ENCODE results near the gene CFL2. TPM values are rescaled to one million over a fixed set of nuclear protein-coding genes. Genes with fewer than 3 reads are reported as not detected.
"Not testable (repeated sequence)": the region's sequence is repeated elsewhere in the genome, so short reads cannot be mapped to it uniquely, and the experiment has no call there.

The CFL2 gene
- total RNA-seq, 1 experiment from 2014 or later: 20.1 TPM

DNA sequence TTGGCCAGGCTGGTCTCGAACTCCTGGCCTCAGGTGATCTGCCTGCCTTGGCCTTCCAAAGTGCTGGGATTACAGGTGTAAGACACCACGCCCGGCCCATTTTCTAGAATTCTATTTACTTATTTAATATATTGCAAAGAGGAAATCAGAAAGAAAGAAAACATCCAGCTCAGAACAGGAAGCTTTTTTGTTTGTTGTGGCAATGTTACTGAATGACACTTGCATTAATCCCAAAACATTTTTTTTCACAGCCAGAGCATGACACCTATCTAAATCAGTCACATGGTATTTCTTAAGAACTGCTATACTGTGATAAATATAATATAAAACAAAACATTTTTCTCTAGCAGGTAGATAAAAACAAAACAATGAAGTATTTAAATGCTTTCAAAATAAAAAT is 12.6 kb downstream of the CFL2 start:
- CTCF ChIA-PET: interaction anchor here (0.6 kb wide), 1 partner anchor 666 kb away, joined by 4 read pairs; no protein-coding TSS in a partner anchor
- H3K27ac Mint-ChIP-seq: no peak overlapping the region
- H3K36me3 Mint-ChIP-seq: no peaks in the 10 kb centered on the region
- H3K27me3 Mint-ChIP-seq (ENCODE audit: low read depth): no peaks in the 10 kb centered on the region
- POLR2A ChIA-PET: no interaction called here
- no peaks in the 10 kb centered on the region for H3K4me1 Mint-ChIP-seq
- ATAC-seq: no peak
- H3K9me3 Mint-ChIP-seq: no peaks in the 10 kb centered on the region
- DNase-seq (ENCODE audit: low spot score): no peak
- TF ChIP-seq SMAD3 (CRISPR knock-in tag; IDR thresholded peaks at IDR 0.05; ENCODE audit: borderline replicate concordance) (no peak), RELA (CRISPR knock-in tag; IDR thresholded peaks at IDR 0.05; ENCODE audit: borderline replicate concordance) (no peak), ZNF423 (CRISPR knock-in tag; IDR thresholded peaks at IDR 0.05) (no peak), ATF2 (CRISPR knock-in tag; IDR thresholded peaks at IDR 0.05; ENCODE audit: borderline replicate concordance, low read depth) (no peak)
- no peak overlapping the region for H3K4me3 Mint-ChIP-seq

DNA sequence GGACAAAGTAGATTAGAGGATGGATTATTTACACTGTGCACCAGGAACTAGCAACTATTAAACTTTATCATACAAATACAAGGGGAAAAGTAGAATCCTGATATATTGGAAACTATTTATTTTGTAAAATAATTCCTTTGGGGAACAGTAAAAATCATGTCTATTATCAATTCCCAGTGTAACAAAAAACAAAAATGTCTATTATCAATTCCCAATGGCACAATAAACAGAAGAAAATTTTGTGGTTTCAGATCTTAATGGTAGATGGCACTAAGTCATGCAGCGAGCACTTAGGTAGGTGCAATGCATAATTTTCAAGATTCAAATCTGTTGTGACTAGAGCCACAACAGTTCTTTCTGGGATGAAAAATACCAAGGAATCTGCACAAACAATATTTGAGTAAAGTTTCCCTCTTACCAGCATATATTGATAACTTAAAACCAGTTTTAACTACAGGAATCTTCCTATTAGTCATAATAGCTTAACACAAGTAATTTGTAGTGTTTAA is 13.7 kb downstream of the CFL2 start:
- ChIA-PET POLR2A (interaction anchor here (0.6 kb wide), 2 partner anchors 83 to 108 kb away, joined by 3 to 4 read pairs; no protein-coding TSS in a partner anchor), CTCF (no interaction called here)
- H3K36me3 Mint-ChIP-seq: no peaks in the 10 kb centered on the region
- H3K4me3 Mint-ChIP-seq: no peak overlapping the region
- no peaks in the 10 kb centered on the region for H3K4me1 Mint-ChIP-seq
- no peaks in the 10 kb centered on the region for H3K9me3 Mint-ChIP-seq
- no peak for ATAC-seq
- no peaks in the 10 kb centered on the region for H3K27me3 Mint-ChIP-seq (ENCODE audit: low read depth)
- no peak for DNase-seq (ENCODE audit: low spot score)
- no peak overlapping the region for H3K27ac Mint-ChIP-seq
- no peak for TF ChIP-seq HMGA2 (CRISPR knock-in tag; IDR thresholded peaks at IDR 0.05)
- no peak for TF ChIP-seq KAT7 (CRISPR knock-in tag; IDR thresholded peaks at IDR 0.05; ENCODE audit: borderline replicate concordance)

DNA sequence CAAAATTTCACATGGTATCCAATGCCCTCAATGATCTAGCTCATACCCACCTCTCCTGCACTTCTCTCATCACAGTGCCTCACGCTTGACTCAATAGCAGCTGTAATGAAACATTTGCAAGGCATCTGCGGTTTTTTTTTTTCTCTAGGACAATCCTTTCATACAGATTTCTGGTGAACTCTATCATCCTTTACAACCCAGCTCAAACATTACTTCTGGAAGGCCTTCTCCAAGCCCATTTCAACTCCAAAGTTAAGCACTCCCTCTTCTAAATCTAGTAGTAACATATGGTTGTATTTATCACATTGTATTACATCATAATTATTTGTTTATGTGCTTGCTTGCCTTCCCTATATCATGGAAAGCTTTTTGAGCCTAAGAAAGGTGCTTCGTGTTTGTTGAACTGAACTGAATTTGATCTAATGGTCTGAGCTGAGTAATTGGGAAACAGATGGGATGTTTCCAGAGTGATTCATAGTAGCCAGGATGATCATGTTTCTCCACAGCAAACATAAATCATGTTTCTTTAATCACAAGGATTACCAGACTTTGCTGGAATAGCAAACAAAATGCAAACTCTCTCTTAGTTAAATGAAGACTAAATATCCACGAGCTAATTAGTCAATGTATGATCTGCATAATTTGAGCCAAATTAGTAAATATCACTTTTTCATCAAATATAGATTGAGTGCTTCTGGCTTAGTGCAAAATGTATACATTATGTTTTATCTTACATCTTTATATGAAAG is 14.3 kb downstream of the CFL2 start:
- Mint-ChIP-seq H3K27me3 (ENCODE audit: low read depth) (no peaks in the 10 kb centered on the region), H3K9me3 (no peaks in the 10 kb centered on the region), H3K4me1 (no peaks in the 10 kb centered on the region), H3K27ac (no peak overlapping the region), H3K36me3 (no peaks in the 10 kb centered on the region), H3K4me3 (no peak overlapping the region)
- TF ChIP-seq GABPB1 (CRISPR knock-in tag; IDR thresholded peaks at IDR 0.05) (peak; percentile 61), ZNF121 (CRISPR knock-in tag; IDR thresholded peaks at IDR 0.05) (no peak), NFE2L1 (CRISPR knock-in tag; IDR thresholded peaks at IDR 0.05) (no peak), RELA (CRISPR knock-in tag; IDR thresholded peaks at IDR 0.05; ENCODE audit: borderline replicate concordance) (no peak), OVOL2 (CRISPR knock-in tag; IDR thresholded peaks at IDR 0.05; ENCODE audit: borderline replicate concordance) (no peak)
- DNase-seq (ENCODE audit: low spot score) (no peak), ATAC-seq (no peak)
- POLR2A ChIA-PET: interaction anchor here (0.6 kb wide), 1 partner anchor 107 kb away, joined by 4 read pairs; no protein-coding TSS in a partner anchor
- CTCF ChIA-PET: interaction anchor here (1.0 to 1.7 kb wide), 2 partner anchors 23 to 27 kb away, joined by 4 to 8 read pairs; no protein-coding TSS in a partner anchor

- DNase-seq (ENCODE audit: low spot score); H3K27me3 Mint-ChIP-seq (ENCODE audit: low read depth); H3K4me3 Mint-ChIP-seq; ATAC-seq; H3K36me3 Mint-ChIP-seq; POLR2A ChIA-PET; H3K27ac Mint-ChIP-seq; H3K9me3 Mint-ChIP-seq: not testable (repeated sequence)
- peaks cover 17% of the 10 kb centered on the region for H3K4me1 Mint-ChIP-seq
- CTCF ChIA-PET: interaction anchor here (0.6 to 3.4 kb wide), 2 partner anchors 28 to 203 kb away, joined by 3 to 18 read pairs; no protein-coding TSS in a partner anchor
Measured at GRCh38 chr14:34694216-34694615, 20.2 kb downstream of the CFL2 start.

DNA sequence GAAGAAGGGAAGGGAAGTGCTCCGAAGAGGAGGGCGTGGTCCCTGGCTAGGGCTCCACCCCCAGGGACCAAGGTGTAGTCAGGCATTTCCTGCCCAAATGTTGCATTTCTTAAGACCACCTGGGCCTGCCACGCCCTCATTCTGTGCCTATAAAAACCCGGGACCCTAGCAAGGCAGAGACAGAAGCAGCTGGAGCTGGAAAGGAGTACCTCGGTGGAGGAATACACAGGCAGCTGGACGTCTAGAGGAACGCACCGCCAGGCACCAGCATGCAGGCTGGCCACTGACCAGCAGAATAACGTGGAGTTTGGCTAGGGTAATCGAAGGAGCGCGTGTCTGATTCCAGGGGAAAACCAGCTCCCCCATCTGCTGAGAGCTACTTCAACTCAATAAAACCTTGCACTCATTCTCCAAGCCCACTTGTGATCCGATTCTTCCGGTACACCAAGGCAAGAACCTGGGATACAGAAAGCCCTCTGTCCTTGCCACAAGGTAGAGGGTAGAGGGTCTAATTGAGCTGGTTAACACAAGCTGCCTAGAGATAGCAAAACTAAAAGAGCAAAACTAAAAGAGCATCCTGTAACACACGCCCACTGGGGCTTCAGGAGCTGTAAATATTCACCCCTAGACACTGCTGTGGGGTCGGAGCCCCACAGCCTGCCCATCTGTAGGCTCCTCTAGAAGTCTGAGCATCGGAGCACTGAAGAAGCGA is 21.0 kb downstream of the CFL2 start:
- H3K9me3 Mint-ChIP-seq: peaks cover 7% of the 10 kb centered on the region
- peak overlapping the region; percentile 69; the same call in 1 of the 2 replicates for H3K27ac Mint-ChIP-seq
- H3K4me3 Mint-ChIP-seq: peak overlapping the region; percentile 34
- CTCF ChIA-PET: interaction anchor here (0.6 to 3.4 kb wide), 5 partner anchors 18 to 352 kb away, joined by 3 to 18 read pairs (median 3); partner anchors contain the start of genes CFL2 and FAM177A1
- peaks cover 24% of the 10 kb centered on the region for H3K4me1 Mint-ChIP-seq
- peak; percentile 94 for ATAC-seq
- H3K27me3 Mint-ChIP-seq (ENCODE audit: low read depth): no peaks in the 10 kb centered on the region; the same call in 1 of the 2 replicates
- peak; percentile 76 for DNase-seq (ENCODE audit: low spot score)
- no peaks in the 10 kb centered on the region for H3K36me3 Mint-ChIP-seq
- POLR2A ChIA-PET: interaction anchor here (0.9 to 1.3 kb wide), 3 partner anchors 12 to 21 kb away, joined by 3 to 8 read pairs (median 3); partner anchors contain the start of gene CFL2
- TF ChIP-seq, protein P1, sequence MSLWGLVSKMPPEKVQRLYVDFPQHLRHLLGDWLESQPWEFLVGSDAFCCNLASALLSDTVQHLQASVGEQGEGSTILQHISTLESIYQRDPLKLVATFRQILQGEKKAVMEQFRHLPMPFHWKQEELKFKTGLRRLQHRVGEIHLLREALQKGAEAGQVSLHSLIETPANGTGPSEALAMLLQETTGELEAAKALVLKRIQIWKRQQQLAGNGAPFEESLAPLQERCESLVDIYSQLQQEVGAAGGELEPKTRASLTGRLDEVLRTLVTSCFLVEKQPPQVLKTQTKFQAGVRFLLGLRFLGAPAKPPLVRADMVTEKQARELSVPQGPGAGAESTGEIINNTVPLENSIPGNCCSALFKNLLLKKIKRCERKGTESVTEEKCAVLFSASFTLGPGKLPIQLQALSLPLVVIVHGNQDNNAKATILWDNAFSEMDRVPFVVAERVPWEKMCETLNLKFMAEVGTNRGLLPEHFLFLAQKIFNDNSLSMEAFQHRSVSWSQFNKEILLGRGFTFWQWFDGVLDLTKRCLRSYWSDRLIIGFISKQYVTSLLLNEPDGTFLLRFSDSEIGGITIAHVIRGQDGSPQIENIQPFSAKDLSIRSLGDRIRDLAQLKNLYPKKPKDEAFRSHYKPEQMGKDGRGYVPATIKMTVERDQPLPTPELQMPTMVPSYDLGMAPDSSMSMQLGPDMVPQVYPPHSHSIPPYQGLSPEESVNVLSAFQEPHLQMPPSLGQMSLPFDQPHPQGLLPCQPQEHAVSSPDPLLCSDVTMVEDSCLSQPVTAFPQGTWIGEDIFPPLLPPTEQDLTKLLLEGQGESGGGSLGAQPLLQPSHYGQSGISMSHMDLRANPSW (CRISPR knock-in tag; conservative IDR thresholded peaks at IDR 0.05; ENCODE audit: low read depth): no peak
- TF ChIP-seq ZNF317 (CRISPR knock-in tag; IDR thresholded peaks at IDR 0.05; ENCODE audit: borderline replicate concordance, low read depth) (no peak), ZNF512 (CRISPR knock-in tag; IDR thresholded peaks at IDR 0.05; ENCODE audit: borderline replicate concordance) (no peak), ZNF423 (CRISPR knock-in tag; IDR thresholded peaks at IDR 0.05) (no peak), IRF1 (CRISPR knock-in tag; IDR thresholded peaks at IDR 0.05) (no peak), MLX (CRISPR knock-in tag; IDR thresholded peaks at IDR 0.05) (no peak)
